Hepatocyte (in vitro differentiated cells): ENCODE measurements around the gene NUP214.

ENCODE experiments used
- EZH2phosphoT487 ChIP-seq: fragments of 200-600 bp; sonication (generic); IDR thresholded peaks from one replicate; pipeline ENCODE4 v1.6.1; 2018; ENCODE audit warnings: antibody characterized with exemption, mild to moderate bottlenecking, low read depth, moderate library complexity; ENCODE audit not compliant: unreplicated experiment, severe bottlenecking
- TF ChIP-seq, protein P1 (sequence below): fragments of 200-600 bp; sonication (generic); IDR thresholded peaks from 2 replicates; pipeline ENCODE4 v1.5.1; 2016; ENCODE audit warnings: antibody characterized with exemption, mild to moderate bottlenecking; ENCODE audit not compliant: poor library complexity

DNA sequence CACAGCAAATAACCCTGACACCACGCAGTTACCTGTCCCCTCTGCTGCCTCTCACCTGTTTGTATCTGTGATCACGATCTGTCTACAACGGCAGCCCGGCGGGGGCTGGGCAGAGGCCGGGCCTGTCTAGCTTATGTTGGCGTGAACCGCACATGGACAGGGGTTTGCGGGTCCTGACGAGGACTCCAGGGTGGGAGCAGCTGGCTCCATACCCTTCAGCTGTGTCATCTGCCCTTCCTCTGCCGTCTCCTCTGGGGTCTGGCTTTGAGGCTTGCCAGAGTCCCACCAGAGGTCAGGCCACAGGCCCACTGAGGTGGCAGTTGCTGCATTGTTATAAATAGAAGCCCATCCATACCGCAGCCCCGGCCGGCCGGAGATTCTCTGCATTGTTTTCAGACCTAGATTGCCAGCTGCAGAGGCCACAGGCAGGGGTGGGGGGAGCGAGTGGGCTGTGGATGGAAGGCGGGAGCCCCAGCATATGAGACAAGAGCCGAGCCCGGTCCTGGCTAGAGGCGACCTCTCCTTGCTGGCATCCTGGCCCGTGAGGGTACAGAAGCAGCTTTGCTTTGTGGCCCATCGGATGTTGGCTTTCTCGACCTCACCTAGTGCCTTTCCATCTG is 113.1 kb downstream of the NUP214 start:
- TF ChIP-seq, protein P1, sequence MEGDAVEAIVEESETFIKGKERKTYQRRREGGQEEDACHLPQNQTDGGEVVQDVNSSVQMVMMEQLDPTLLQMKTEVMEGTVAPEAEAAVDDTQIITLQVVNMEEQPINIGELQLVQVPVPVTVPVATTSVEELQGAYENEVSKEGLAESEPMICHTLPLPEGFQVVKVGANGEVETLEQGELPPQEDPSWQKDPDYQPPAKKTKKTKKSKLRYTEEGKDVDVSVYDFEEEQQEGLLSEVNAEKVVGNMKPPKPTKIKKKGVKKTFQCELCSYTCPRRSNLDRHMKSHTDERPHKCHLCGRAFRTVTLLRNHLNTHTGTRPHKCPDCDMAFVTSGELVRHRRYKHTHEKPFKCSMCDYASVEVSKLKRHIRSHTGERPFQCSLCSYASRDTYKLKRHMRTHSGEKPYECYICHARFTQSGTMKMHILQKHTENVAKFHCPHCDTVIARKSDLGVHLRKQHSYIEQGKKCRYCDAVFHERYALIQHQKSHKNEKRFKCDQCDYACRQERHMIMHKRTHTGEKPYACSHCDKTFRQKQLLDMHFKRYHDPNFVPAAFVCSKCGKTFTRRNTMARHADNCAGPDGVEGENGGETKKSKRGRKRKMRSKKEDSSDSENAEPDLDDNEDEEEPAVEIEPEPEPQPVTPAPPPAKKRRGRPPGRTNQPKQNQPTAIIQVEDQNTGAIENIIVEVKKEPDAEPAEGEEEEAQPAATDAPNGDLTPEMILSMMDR: no peak
- no peak for TF ChIP-seq EZH2phosphoT487
